Muscle layer of duodenum (tissue), 2 donors: ENCODE data around the gene ZNF91.
A peak's percentile ranks its signal among the peaks of the same experiment; 100 is the strongest.
"Not testable (repeated sequence)": the region's sequence is repeated elsewhere in the genome, so short reads cannot be mapped to it uniquely, and the experiment has no call there.

Source experiments
- H3K27ac ChIP-seq: one replicate; pipeline ENCODE4 v1.7.0; 2013; ENCODE audit warnings: mild to moderate bottlenecking, low read length
- H3K27me3 ChIP-seq: one replicate; pipeline ENCODE4 v1.7.0; 2013; ENCODE audit warnings: low read depth, mild to moderate bottlenecking, control low read depth, low read length
- H3K36me3 ChIP-seq, 2 donors: one replicate each; pipeline ENCODE4 v1.7.0; 2013; ENCODE audit warnings: low read length in 2 of 2, control low read depth in 1 of 2, mild to moderate bottlenecking in 1 of 2; ENCODE audit not compliant: insufficient read depth in 2 of 2, control insufficient read depth in 1 of 2
- H3K4me1 ChIP-seq, 2 donors: one replicate each; pipeline ENCODE4 v1.7.0; 2013; ENCODE audit warnings: low read length in 2 of 2, mild to moderate bottlenecking in 2 of 2, control low read depth in 1 of 2, moderate library complexity in 1 of 2; ENCODE audit not compliant: insufficient read depth in 2 of 2, control insufficient read depth in 1 of 2
- H3K4me3 ChIP-seq, 2 donors: one replicate each; pipeline ENCODE4 v1.7.0; 2013; ENCODE audit warnings: low read length in 2 of 2, low read depth in 1 of 2, mild to moderate bottlenecking in 1 of 2
- H3K9me3 ChIP-seq, 2 donors: one replicate each; pipeline ENCODE4 v1.7.0; 2013; ENCODE audit warnings: low read length in 2 of 2, control low read depth in 1 of 2, mild to moderate bottlenecking in 1 of 2; ENCODE audit not compliant: control insufficient read depth in 1 of 2
- donor health status: healthy.

ZNF91 gene

DNA sequence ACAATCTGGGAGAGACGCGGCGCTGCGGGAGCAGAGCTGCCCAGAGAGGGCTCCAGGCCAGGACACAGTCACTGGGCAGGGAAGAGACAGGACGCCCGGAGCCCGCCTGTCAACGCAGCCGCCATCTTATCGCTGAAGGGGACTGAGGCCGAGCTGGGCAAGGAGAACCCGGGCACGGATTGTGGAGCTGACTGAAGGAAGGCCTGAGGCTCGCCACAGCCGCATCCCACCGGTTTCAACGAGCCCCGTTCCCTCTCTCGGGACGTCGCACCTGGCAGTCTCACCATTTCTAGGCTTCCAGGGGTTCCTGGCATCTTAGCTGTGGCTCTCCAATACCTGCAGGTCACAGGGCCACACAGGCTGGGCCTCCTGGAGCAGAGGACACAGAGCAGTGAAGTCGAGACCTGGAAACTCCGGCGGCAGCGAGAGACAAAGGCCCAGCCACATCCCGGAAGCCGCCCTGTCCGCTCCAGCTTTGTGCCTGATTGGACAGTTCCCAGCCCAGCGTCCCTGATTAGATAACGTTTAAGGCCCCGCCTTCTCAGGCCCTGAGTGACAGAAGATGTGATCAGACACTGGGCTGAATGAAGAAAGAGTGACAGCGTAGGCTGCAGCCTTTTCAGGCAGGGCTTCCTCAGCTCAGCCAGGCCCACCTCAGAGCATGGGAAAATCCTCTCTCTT lies at the start of gene ZNF91:
Gene ZNF91, minus strand, starts transcription at position 431 of the 681 bp plus-strand sequence. Its CDS starts 117 bp downstream, at position 314.
- Histone ChIP-seq H3K27ac (peak within 1 kb of the TSS; percentile 97), H3K4me3 (peak within 1 kb of the TSS; percentile 73 to 89), H3K9me3 (no peaks in the 10 kb centered on the region), H3K4me1 (peaks cover 0 to 30% of the 10 kb centered on the region in 2 donors), H3K36me3 (no peaks in the 10 kb centered on the region), H3K27me3 (no peaks in the 10 kb centered on the region)

DNA sequence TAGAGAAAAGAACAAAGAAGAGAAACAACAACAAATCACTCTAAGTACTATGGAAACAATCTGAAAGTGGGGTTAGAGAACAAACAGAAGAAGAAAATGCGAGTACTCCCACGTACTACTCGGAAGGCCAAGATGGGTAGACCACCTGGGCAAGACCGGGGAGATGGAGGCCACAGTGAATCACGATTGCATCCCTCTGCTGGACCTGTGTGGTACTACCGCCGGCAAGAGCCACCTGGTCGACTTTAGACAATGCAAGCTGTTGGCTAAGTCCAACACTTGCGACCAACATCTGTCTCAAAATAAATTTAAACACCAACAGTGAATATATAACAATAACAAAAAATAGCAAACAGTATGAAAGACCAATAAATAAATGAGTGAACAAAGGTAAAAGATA lies 45.5 kb upstream of the ZNF91 start:
- no peak overlapping the region for H3K4me3 ChIP-seq
- no peaks in the 10 kb centered on the region for H3K36me3 ChIP-seq
- no peaks in the 10 kb centered on the region for H3K27me3 ChIP-seq
- peaks cover 3 to 9% of the 10 kb centered on the region in 2 donors for H3K9me3 ChIP-seq
- no peak overlapping the region for H3K27ac ChIP-seq
- H3K4me1 ChIP-seq = no peaks in the 10 kb centered on the region

DNA sequence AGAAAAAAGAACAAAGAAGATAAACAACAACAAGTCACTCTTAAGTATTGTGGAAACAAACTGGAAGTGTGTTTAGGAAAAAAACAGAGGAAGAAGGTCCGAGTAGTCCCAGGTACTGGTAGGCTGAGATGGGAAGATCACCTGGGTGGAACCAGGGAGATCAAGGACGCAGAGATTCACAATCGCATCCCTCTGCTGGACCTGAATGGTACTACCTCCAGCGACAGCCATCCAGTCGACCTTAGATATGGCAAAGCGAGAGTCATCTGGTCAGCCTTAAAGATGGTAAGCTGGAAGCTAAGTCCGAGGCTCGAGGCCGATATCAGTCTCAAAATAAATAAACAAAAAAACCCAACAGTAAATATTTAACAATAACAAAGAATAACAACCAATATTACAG lies 44.9 kb upstream of the ZNF91 start:
- H3K36me3 ChIP-seq = no peaks in the 10 kb centered on the region
- H3K4me3 ChIP-seq = no peak overlapping the region
- no peaks in the 10 kb centered on the region for H3K4me1 ChIP-seq
- H3K9me3 ChIP-seq = peaks cover 3 to 11% of the 10 kb centered on the region in 2 donors
- H3K27ac ChIP-seq = no peak overlapping the region
- no peaks in the 10 kb centered on the region for H3K27me3 ChIP-seq

DNA sequence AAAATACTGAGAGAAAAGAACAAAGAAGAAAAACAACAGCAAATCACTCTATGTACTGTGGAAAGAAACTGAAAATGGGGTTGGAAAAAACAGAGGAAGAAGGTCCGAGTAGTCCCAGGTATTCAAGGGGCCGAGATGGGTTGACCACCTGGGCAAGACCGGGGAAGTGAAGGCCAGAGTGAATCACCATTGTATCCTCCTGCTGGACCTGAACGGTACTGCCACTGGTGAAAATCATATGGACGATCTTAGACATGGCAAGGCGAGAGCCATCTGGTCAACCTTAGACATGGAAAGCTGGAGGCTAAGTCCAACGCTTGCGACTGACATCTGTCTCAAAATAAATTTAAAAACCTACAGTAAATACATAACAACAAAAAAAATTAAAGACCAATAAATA lies 44.4 kb upstream of the ZNF91 start:
- Histone ChIP-seq H3K4me3 (no peak overlapping the region), H3K4me1 (no peaks in the 10 kb centered on the region), H3K27ac (no peak overlapping the region), H3K36me3 (no peaks in the 10 kb centered on the region), H3K9me3 (peaks cover 3 to 11% of the 10 kb centered on the region in 2 donors), H3K27me3 (no peaks in the 10 kb centered on the region)

DNA sequence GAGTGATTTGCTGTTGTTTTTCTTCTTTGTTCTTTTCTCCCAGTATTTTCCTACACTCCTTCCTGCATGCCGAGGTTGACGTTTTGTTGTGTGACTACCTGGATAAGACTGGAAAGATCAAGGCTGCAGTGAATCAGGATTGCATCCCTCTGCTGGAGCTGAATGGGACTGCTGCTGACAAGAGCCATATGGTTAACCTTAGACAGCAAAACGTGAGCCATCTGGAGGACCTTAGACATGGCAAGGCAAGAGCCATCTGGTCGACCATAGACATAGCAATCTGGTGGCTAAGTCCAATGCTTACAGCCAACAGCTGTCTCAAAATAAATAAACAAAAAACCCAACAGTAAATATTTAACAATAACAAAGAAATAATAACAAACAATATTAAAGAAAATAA lies 42.6 kb upstream of the ZNF91 start:
- Histone ChIP-seq H3K9me3 (peaks cover 3 to 11% of the 10 kb centered on the region in 2 donors), H3K4me3 (no peak overlapping the region), H3K27me3 (no peaks in the 10 kb centered on the region), H3K36me3 (no peaks in the 10 kb centered on the region), H3K27ac (no peak overlapping the region), H3K4me1 (no peaks in the 10 kb centered on the region)

DNA sequence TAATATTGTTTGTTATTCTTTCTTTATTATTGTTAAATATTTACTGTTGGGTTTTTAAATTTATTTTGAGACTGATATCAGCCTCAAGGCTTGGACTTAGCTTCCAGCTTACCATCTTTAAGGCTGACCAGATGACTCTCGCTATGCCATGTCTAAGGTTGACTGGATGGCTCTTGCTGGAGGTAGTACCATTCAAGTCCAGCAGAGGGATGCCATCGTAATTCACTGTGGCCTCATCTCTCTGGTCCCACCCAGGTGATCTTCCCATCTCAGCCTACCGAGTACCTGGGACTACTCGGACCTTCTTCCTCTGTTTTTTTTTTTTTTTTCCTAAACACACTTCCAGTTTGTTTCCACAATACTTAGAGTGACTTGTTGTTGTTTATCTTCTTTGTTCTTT lies 41.7 kb upstream of the ZNF91 start:
- Histone ChIP-seq H3K27me3 (no peaks in the 10 kb centered on the region), H3K4me1 (no peaks in the 10 kb centered on the region), H3K9me3 (peaks cover 3 to 11% of the 10 kb centered on the region in 2 donors), H3K4me3 (no peak overlapping the region), H3K27ac (no peak overlapping the region), H3K36me3 (no peaks in the 10 kb centered on the region)

DNA sequence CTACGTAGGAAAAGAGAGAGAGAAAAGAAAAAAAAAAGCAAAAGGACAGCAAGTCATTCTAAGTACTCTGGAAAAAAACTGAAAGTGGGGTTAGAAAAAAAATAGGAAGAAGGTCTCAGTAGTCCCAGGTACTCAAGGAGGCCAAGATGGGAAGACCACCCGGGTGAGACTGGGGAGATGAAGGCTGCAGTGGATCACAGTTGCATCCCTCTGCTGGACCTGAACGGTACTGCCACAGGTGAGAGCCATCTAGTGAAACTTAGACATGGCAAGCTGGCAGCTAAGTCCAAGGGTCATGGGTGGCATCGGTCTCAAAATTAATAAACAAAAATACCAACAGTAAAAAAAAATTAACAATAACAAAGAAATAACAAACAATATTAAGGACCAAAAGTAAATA lies 41.0 kb upstream of the ZNF91 start:
- no peaks in the 10 kb centered on the region for H3K27me3 ChIP-seq
- no peaks in the 10 kb centered on the region for H3K36me3 ChIP-seq
- no peaks in the 10 kb centered on the region for H3K4me1 ChIP-seq
- no peak overlapping the region for H3K4me3 ChIP-seq
- no peak overlapping the region for H3K27ac ChIP-seq
- peaks cover 3 to 11% of the 10 kb centered on the region in 2 donors for H3K9me3 ChIP-seq

DNA sequence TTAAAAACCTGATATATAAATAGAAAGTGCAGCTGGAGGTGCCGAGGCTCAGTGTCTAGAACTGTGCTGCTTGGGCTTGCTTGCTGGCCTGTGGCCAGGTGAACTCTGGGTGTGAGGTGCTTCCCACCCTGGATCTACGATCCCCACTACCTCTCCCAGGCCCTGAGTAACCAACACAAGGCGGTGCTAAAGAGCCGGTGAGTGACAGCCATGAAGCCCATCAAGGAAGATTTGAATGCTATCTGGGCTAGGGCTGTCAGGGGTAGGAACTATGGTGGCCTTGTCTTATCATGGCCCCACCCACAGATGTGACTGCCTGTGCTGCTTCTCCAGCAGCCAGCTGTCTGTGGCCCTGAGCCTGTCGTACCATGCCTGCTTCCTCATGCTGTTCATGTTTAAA lies 25.6 kb upstream of the ZNF91 start:
- H3K27me3 ChIP-seq = no peaks in the 10 kb centered on the region
- no peak overlapping the region for H3K27ac ChIP-seq
- H3K4me3 ChIP-seq = no peak overlapping the region
- no peaks in the 10 kb centered on the region for H3K9me3 ChIP-seq
- H3K4me1 ChIP-seq = peaks cover 0 to 2% of the 10 kb centered on the region in 2 donors
- no peaks in the 10 kb centered on the region for H3K36me3 ChIP-seq

DNA sequence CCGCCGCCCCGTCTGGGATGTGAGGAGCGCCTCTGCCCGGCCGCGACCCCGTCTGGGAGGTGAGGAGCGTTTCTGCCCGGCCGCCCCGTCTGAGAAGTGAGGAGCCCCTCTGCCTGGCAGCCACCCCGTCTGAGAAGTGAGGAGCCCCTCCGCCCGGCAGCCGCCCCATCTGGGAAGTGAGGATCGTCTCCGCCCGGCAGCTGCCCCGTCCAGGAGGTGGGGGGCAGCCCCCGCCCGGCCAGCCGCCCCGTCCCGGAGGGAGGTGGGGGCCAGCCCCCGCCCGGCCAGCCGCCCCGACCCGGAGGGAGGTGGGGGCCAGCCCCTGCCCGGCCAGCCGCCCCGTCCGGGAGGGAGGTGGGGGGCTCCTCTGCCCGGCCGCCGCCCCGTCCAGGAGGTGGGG lies 24.0 kb upstream of the ZNF91 start:
- peaks cover 0 to 11% of the 10 kb centered on the region in 2 donors for H3K4me1 ChIP-seq
- not testable (repeated sequence) for H3K27ac ChIP-seq, H3K27me3 ChIP-seq, H3K36me3 ChIP-seq, H3K4me3 ChIP-seq, H3K9me3 ChIP-seq

DNA sequence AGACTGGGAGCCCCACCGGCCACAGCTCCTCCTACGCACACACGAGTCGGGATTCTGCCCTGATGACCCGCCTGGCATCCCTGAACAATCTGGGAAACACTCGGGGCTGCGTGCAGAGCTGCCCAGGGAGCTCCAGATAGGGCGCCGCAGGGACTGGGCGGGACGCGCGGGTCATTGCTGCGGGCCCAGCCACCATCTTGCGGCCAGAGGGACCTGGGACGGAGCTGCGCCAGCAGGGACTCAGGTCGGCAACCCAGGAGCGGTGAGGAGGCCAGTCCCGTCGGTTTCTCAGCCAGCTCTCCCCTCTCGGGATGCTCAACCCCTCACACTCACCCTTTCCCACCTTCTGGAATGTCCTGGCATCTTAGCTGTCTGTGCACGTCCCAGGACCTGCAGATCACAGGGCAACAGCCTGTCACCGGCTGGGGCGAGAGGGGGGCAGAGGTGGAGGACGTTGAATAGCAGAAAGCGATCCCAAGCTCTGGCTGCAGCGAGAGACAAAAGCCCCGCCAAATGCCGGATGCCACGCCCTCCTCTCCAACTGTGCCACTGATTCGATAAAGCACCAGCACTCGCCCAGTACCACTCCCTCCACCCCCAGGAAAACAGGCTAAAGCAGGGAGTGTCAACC lies 20.4 kb upstream of the ZNF91 start:
- H3K27me3 ChIP-seq = no peaks in the 10 kb centered on the region
- H3K4me1 ChIP-seq = peaks cover 0 to 11% of the 10 kb centered on the region in 2 donors
- peak overlapping the region; percentile 70 to 76 for H3K4me3 ChIP-seq
- H3K9me3 ChIP-seq = no peaks in the 10 kb centered on the region
- no peaks in the 10 kb centered on the region for H3K36me3 ChIP-seq
- no peak overlapping the region for H3K27ac ChIP-seq

DNA sequence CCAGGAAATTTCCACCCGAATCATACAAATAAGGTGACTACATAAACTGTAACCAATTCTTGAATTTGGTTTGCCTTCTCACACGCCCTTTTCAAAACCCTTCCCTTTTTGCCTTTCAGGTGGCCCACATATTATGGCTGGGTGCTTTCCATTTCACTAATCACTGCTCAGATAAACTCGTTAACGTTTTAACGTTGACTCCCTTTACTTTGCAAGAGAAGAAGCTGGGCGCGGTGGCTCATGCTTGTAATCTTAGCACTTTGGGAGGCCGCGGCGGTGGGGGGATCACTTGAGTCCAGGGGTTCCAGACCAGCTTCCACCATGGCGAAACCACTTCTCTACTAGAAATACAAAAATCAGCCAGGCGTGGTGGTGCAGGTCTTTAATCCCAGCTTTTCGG lies 19.8 kb upstream of the ZNF91 start:
- Histone ChIP-seq H3K4me3 (peak overlapping the region; percentile 70 to 76), H3K27ac (no peak overlapping the region), H3K36me3 (no peaks in the 10 kb centered on the region), H3K4me1 (peaks cover 0 to 11% of the 10 kb centered on the region in 2 donors), H3K9me3 (no peaks in the 10 kb centered on the region), H3K27me3 (no peaks in the 10 kb centered on the region)

DNA sequence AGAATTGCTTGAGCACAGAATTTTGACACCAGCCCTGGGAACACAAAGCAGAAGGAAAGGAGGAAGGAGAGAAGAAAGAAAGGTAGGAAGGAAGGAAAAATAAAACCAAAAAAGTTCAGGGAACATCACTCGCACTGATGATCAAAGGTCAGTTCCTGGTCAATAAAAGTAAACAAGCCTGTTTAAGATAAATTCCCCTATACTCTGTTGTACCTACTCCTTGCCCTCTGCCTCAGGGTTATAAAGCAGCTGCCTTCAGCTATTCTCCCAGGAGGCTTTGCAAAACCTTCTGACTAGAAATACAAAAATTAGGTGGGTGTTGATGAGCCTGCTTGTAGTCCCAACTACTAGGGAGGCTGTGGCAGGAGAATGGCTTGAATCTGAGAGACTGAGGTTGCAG lies 14.9 kb upstream of the ZNF91 start:
- no peaks in the 10 kb centered on the region for H3K36me3 ChIP-seq
- no peak overlapping the region for H3K27ac ChIP-seq
- no peaks in the 10 kb centered on the region for H3K27me3 ChIP-seq
- H3K4me3 ChIP-seq = no peak overlapping the region
- H3K4me1 ChIP-seq = peaks cover 0 to 2% of the 10 kb centered on the region in 2 donors
- no peaks in the 10 kb centered on the region for H3K9me3 ChIP-seq
